ENCODE results near the gene RPTOR.
A peak's percentile ranks its signal among the peaks of the same experiment; 100 is the strongest.
"Not testable (repeated sequence)": the region's sequence is repeated elsewhere in the genome, so short reads cannot be mapped to it uniquely, and the experiment has no call there.

RPTOR gene

DNA sequence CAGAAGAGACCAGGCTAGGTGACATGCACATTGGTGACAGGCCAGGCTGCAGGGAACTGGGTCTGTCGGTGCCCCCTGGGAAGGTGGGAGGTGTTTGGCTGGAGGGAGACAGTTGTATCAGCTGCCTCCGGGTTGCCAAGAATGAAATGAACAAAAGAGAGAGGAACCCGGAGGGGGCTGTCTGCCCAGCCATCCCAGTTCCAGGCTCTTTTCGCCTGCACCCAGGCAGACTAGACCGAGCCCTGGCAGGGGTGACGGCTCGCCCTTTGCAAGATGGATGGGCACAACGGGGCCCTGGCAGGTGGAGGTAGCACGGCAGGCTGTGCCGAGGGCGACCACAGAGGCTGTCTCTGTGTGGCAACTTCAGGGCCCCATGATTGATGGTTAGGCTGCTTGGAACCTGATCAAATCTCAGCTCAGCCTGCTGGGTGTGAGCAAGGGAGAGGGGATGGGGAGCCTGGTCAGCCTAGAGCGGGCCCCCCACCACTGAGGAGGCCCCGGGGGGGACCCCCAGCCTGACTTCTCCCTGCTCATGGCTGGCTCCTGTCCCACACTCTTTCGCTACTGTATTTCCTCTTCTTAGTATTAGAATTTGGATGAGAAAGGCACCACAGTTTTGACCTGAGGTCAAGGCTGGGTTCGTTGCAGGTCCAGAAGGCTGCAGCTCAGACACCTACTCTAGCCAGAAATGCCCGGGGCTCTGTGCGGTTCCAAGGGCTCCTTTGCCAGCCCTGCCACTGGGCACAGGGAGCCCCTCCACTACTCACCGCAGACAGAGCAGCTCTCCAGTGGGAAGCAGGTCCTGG is 328.1 kb downstream of the RPTOR start:
- no CpG with 5 or more reads among the region's 18 CpGs for WGBS, 2 donors (ENCODE audit: extremely low coverage in 2 of 2, insufficient read length in 2 of 2, insufficient replicate concordance in 1 of 2)
- peak overlapping the region; percentile 11 for H3K27ac ChIP-seq (replicated peaks; ENCODE audit: low read length)

DNA sequence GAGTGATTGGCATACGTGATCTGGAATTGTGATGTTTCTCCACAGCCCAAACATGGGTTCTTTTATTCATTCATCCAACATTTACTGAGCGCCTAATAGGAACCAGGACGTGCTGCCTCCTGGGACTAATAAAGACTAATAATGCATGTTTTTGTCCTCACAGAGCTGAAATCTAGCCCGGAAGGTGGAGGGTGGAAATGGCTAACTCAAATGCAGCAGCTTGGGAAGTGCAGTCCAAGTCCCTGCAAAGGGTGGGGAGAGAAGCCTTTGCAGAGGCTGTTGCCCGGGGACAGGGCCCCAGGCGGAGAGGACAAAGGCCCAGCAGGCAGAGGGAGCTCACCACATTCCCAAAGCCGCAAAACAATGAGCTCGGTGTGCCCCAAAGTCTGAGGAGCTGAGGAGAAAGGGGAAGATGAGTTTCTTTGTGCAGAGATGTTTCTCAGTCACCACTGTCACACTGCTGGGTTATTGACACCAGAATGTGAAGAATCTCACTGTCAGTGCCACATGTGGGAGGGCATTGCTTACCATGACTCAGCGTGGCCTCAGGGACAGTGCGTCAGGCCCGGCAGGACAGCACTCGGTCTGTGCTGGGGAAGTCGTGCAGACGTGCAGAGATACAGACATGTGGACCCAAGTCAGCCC is 328.8 kb downstream of the RPTOR start:
- no peaks in the 10 kb centered on the region for H3K27me3 ChIP-seq (ENCODE audit: control insufficient read depth in 3 of 3, insufficient read depth in 3 of 3, low read depth in 1 of 3, low read length in 3 of 3)
- DNase-seq (ENCODE audit: low spot score) = peak; percentile 75
- no peak overlapping the region for H3K23ac ChIP-seq (ENCODE audit: low read depth, low read length, poor library complexity)
- no peak overlapping the region for H2BK12ac ChIP-seq (ENCODE audit: low read length)
- H3K79me1 ChIP-seq (ENCODE audit: low read depth, low read length) = no peaks in the 10 kb centered on the region
- H3K18ac ChIP-seq (ENCODE audit: low read length) = peak overlapping the region; percentile 92
- H3K4me3 ChIP-seq (ENCODE audit: low read length in 2 of 2) = no peak overlapping the region
- H2BK5ac ChIP-seq (ENCODE audit: low read length) = peak overlapping the region; percentile 18
- H3K4me1 ChIP-seq (ENCODE audit: control insufficient read depth in 2 of 2, insufficient read depth in 1 of 2, low read depth in 1 of 2, low read length in 2 of 2) = peaks cover 17 to 31% of the 10 kb centered on the region in 2 donors
- H3K27ac ChIP-seq (replicated peaks; ENCODE audit: low read length) = peak overlapping the region; percentile 24
- peaks cover 2 to 3% of the 10 kb centered on the region in 2 donors for H3K36me3 ChIP-seq (replicated peaks in 1 of 2; ENCODE audit: control insufficient read depth in 2 of 2, insufficient read depth in 2 of 2, low read length in 2 of 2)
- H4K91ac ChIP-seq (ENCODE audit: low read depth, low read length, poor library complexity) = no peak overlapping the region
- H3K4ac ChIP-seq (ENCODE audit: low read length) = no peak overlapping the region
- H4K8ac ChIP-seq (ENCODE audit: low read depth, low read length) = no peak overlapping the region
- peak overlapping the region; percentile 89 for H2BK120ac ChIP-seq (ENCODE audit: low read depth, low read length)
- peaks cover 0 to under 1% of the 10 kb centered on the region in 2 donors for H3K9me3 ChIP-seq (replicated peaks in 1 of 2; ENCODE audit: control insufficient read depth in 2 of 2, insufficient read depth in 1 of 2, low read depth in 1 of 2, low read length in 2 of 2)
- peak overlapping the region; percentile 76 for H2AK5ac ChIP-seq (ENCODE audit: low read depth, low read length)
- no peak overlapping the region for H2BK15ac ChIP-seq (ENCODE audit: low read length)
- peak overlapping the region; percentile 13 for H3K4me2 ChIP-seq (ENCODE audit: insufficient read depth, low read length, poor library complexity, severe bottlenecking)
- no CpG with 5 or more reads among the region's 14 CpGs for WGBS, 2 donors (ENCODE audit: extremely low coverage in 2 of 2, insufficient read length in 2 of 2, insufficient replicate concordance in 1 of 2)
- peak overlapping the region; percentile 12 for H2AFZ ChIP-seq (ENCODE audit: low read length)
- H3K14ac ChIP-seq (ENCODE audit: low read length) = no peak overlapping the region
- no peak overlapping the region for H3K9ac ChIP-seq (ENCODE audit: low read depth, low read length, poor library complexity)

More for the DNA sequence above, 328.1 kb downstream of the RPTOR start:
- no peak overlapping the region for H3K4me3 ChIP-seq (ENCODE audit: low read length in 2 of 2)
- peaks cover 0 to 3% of the 10 kb centered on the region in 2 donors for H3K9me3 ChIP-seq (replicated peaks in 1 of 2; ENCODE audit: control insufficient read depth in 2 of 2, insufficient read depth in 1 of 2, low read depth in 1 of 2, low read length in 2 of 2)
- no peak overlapping the region for H3K23ac ChIP-seq (ENCODE audit: low read depth, low read length, poor library complexity)
- peak overlapping the region; percentile 92 for H3K18ac ChIP-seq (ENCODE audit: low read length)
- H3K4me1 ChIP-seq (ENCODE audit: control insufficient read depth in 2 of 2, insufficient read depth in 1 of 2, low read depth in 1 of 2, low read length in 2 of 2) = peaks cover 17 to 28% of the 10 kb centered on the region in 2 donors
- H2BK12ac ChIP-seq (ENCODE audit: low read length) = no peak overlapping the region
- H4K8ac ChIP-seq (ENCODE audit: low read depth, low read length) = no peak overlapping the region
- H3K9ac ChIP-seq (ENCODE audit: low read depth, low read length, poor library complexity) = no peak overlapping the region
- DNase-seq (ENCODE audit: low spot score) = no peak
- H2AFZ ChIP-seq (ENCODE audit: low read length) = no peak overlapping the region
- peak overlapping the region; percentile 76 for H2AK5ac ChIP-seq (ENCODE audit: low read depth, low read length)
- no peaks in the 10 kb centered on the region for H3K27me3 ChIP-seq (ENCODE audit: control insufficient read depth in 3 of 3, insufficient read depth in 3 of 3, low read depth in 1 of 3, low read length in 3 of 3)
- peaks cover 2 to 3% of the 10 kb centered on the region in 2 donors for H3K36me3 ChIP-seq (replicated peaks in 1 of 2; ENCODE audit: control insufficient read depth in 2 of 2, insufficient read depth in 2 of 2, low read length in 2 of 2)
- H3K14ac ChIP-seq (ENCODE audit: low read length) = no peak overlapping the region
- H3K4ac ChIP-seq (ENCODE audit: low read length) = no peak overlapping the region
- peak overlapping the region; percentile 18 for H2BK5ac ChIP-seq (ENCODE audit: low read length)
- H2BK15ac ChIP-seq (ENCODE audit: low read length) = no peak overlapping the region
- peak overlapping the region; percentile 89 for H2BK120ac ChIP-seq (ENCODE audit: low read depth, low read length)
- H3K4me2 ChIP-seq (ENCODE audit: insufficient read depth, low read length, poor library complexity, severe bottlenecking) = no peak overlapping the region
- no peaks in the 10 kb centered on the region for H3K79me1 ChIP-seq (ENCODE audit: low read depth, low read length)
- no peak overlapping the region for H4K91ac ChIP-seq (ENCODE audit: low read depth, low read length, poor library complexity)

DNA sequence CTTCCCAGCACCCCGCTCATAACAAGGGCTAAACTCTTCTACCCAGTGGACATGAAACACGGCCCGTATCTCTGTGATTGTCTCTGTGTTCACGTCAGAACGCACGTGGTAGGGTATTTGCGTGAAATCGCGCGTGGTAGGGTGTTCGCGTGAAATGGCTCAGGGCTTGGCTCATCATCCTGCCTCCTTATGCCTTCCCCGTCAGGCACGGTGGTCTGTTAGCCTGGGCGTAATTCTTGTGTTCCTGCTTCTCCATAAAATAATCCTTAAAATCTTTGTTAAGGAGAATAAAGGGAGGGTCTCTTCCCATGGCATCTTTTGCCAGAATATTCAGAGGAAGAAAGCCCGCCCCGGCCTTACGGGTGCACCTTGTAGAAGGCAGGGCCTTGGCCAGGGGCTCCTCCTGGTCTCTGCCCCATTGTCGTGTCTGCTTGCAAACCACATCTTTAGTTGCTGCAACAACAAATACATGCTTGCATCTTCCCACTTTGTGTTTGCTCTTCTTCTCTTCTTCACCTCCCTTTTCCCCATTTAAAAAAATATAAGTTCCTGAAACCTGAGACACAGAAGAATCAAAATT is 330.3 kb downstream of the RPTOR start:
- H3K79me1 ChIP-seq (ENCODE audit: low read depth, low read length) = peaks cover 7% of the 10 kb centered on the region
- no peak overlapping the region for H3K14ac ChIP-seq (ENCODE audit: low read length)
- H3K23ac ChIP-seq (ENCODE audit: low read depth, low read length, poor library complexity) = no peak overlapping the region
- no peaks in the 10 kb centered on the region for H3K27me3 ChIP-seq (ENCODE audit: control insufficient read depth in 3 of 3, insufficient read depth in 3 of 3, low read depth in 1 of 3, low read length in 3 of 3)
- no peak overlapping the region for H3K9ac ChIP-seq (ENCODE audit: low read depth, low read length, poor library complexity)
- H3K4ac ChIP-seq (ENCODE audit: low read length) = no peak overlapping the region
- H3K18ac ChIP-seq (ENCODE audit: low read length) = no peak overlapping the region
- H2BK5ac ChIP-seq (ENCODE audit: low read length) = no peak overlapping the region
- H3K9me3 ChIP-seq (replicated peaks in 1 of 2; ENCODE audit: control insufficient read depth in 2 of 2, insufficient read depth in 1 of 2, low read depth in 1 of 2, low read length in 2 of 2) = no peaks in the 10 kb centered on the region
- no peak overlapping the region for H3K4me3 ChIP-seq (ENCODE audit: low read length in 2 of 2)
- no peak overlapping the region for H2AFZ ChIP-seq (ENCODE audit: low read length)
- peaks cover 19 to 40% of the 10 kb centered on the region in 2 donors for H3K4me1 ChIP-seq (ENCODE audit: control insufficient read depth in 2 of 2, insufficient read depth in 1 of 2, low read depth in 1 of 2, low read length in 2 of 2)
- no peak overlapping the region for H2AK5ac ChIP-seq (ENCODE audit: low read depth, low read length)
- WGBS, 2 donors (ENCODE audit: extremely low coverage in 2 of 2, insufficient read length in 2 of 2, insufficient replicate concordance in 1 of 2) = no CpG with 5 or more reads among the region's 19 CpGs
- H2BK120ac ChIP-seq (ENCODE audit: low read depth, low read length) = no peak overlapping the region
- DNase-seq (ENCODE audit: low spot score) = no peak
- no peak overlapping the region for H3K4me2 ChIP-seq (ENCODE audit: insufficient read depth, low read length, poor library complexity, severe bottlenecking)
- no peak overlapping the region for H2BK15ac ChIP-seq (ENCODE audit: low read length)
- no peak overlapping the region for H4K91ac ChIP-seq (ENCODE audit: low read depth, low read length, poor library complexity)
- H3K36me3 ChIP-seq (replicated peaks in 1 of 2; ENCODE audit: control insufficient read depth in 2 of 2, insufficient read depth in 2 of 2, low read length in 2 of 2) = peaks cover 2 to 3% of the 10 kb centered on the region in 2 donors
- no peak overlapping the region for H2BK12ac ChIP-seq (ENCODE audit: low read length)
- H4K8ac ChIP-seq (ENCODE audit: low read depth, low read length) = no peak overlapping the region
- no peak overlapping the region for H3K27ac ChIP-seq (replicated peaks; ENCODE audit: low read length)

- H3K27me3 ChIP-seq (ENCODE audit: control insufficient read depth in 3 of 3, insufficient read depth in 3 of 3, low read depth in 1 of 3, low read length in 3 of 3); H2BK5ac ChIP-seq (ENCODE audit: low read length); H3K36me3 ChIP-seq (replicated peaks in 1 of 2; ENCODE audit: control insufficient read depth in 2 of 2, insufficient read depth in 2 of 2, low read length in 2 of 2); H3K18ac ChIP-seq (ENCODE audit: low read length); H2AFZ ChIP-seq (ENCODE audit: low read length); H4K8ac ChIP-seq (ENCODE audit: low read depth, low read length); H4K91ac ChIP-seq (ENCODE audit: low read depth, low read length, poor library complexity); H2AK5ac ChIP-seq (ENCODE audit: low read depth, low read length); H3K4me2 ChIP-seq (ENCODE audit: insufficient read depth, low read length, poor library complexity, severe bottlenecking); H3K23ac ChIP-seq (ENCODE audit: low read depth, low read length, poor library complexity); H2BK120ac ChIP-seq (ENCODE audit: low read depth, low read length); H3K4ac ChIP-seq (ENCODE audit: low read length); DNase-seq (ENCODE audit: low spot score); H3K14ac ChIP-seq (ENCODE audit: low read length); H2BK15ac ChIP-seq (ENCODE audit: low read length); H2BK12ac ChIP-seq (ENCODE audit: low read length); H3K4me3 ChIP-seq (ENCODE audit: low read length in 2 of 2); H3K79me1 ChIP-seq (ENCODE audit: low read depth, low read length); H3K9me3 ChIP-seq (replicated peaks in 1 of 2; ENCODE audit: control insufficient read depth in 2 of 2, insufficient read depth in 1 of 2, low read depth in 1 of 2, low read length in 2 of 2); H3K9ac ChIP-seq (ENCODE audit: low read depth, low read length, poor library complexity); H3K27ac ChIP-seq (replicated peaks; ENCODE audit: low read length): not testable (repeated sequence)
- no CpG with 5 or more reads among the region's 29 CpGs for WGBS, 2 donors (ENCODE audit: extremely low coverage in 2 of 2, insufficient read length in 2 of 2, insufficient replicate concordance in 1 of 2)
- H3K4me1 ChIP-seq (ENCODE audit: control insufficient read depth in 2 of 2, insufficient read depth in 1 of 2, low read depth in 1 of 2, low read length in 2 of 2) = peaks cover 25 to 44% of the 10 kb centered on the region in 2 donors
Observed at GRCh38 chr17:80875480-80875995, 330.9 kb downstream of the RPTOR start.

Measured in neuronal stem cell (in vitro differentiated cells).